Measurements from ENCODE around the gene CENPS.
"Not testable (repeated sequence)": the region's sequence is repeated elsewhere in the genome, so short reads cannot be mapped to it uniquely, and the experiment has no call there.

CENPS gene

GRCh38 chr1:10419351-10419750 lies 10.9 kb upstream of the CENPS start:
- DNase-seq (ENCODE audit: low read depth) = no peak

DNA sequence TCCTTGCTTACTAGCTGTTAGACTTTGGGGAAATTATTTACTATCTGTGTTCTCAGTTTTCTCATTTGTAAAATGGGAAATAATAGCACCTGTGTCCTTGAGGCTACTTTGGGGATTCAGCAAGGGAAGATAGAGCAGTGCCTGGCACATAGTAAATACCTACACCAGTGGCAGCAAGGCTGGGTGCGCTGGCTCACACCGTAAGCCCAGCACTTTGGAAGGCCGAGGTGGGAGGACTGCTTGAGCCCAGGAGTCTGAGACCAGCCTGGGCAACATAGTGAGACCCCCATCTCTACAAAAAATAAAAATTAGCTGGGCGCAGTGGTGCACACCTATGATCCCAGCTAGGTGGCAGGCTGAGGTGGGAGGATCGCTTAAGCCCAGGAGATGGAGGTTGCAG lies 8.6 kb upstream of the CENPS start:
- no peak for DNase-seq (ENCODE audit: low read depth)

GRCh38 chr1:10424034-10424433 lies 6.2 kb upstream of the CENPS start:
- DNase-seq (ENCODE audit: low read depth) = peak; percentile 32

GRCh38 chr1:10424651-10425050 lies 5.6 kb upstream of the CENPS start:
- DNase-seq (ENCODE audit: low read depth) = no peak

DNA sequence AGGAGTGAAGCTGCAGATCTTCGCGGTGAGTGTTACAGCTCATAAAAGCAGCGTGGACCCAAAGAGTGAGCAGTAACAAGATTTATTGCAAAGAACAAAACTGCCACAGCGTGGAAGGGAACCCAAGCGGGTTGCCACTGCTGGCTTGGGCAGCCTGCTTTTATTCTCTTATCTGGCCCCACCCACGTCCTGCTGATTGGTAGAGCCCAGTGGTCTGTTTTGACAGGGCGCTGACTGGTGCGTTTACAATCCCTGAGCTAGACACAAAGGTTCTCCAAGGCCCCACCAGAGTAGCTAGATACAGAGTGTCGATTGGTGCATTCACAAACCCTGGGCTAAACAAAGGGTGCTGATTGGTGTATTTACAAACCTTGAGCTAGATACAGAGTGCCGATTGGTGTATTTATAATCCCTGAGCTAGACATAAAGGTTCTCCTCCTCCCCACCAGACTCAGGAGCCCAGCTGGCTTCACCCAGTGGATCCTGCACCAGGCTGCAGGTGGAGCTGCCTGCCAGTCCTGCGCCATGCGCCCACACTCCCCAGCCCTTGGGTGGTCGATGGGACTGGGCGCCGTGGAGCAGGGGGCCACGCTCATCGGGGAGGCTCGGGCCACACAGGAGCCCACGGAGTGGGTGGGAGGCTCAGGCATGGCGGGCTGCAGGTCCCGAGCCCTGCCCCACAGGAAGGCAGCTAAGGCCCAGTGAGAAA lies 4.3 kb upstream of the CENPS start:
- DNase-seq (ENCODE audit: low read depth) = not testable (repeated sequence)

- DNase-seq (ENCODE audit: low read depth) = not testable (repeated sequence)
These were observed 3.7 kb upstream of the CENPS start for GRCh38 chr1:10426535-10426848.

GRCh38 chr1:10428984-10429383 lies 1.2 kb upstream of the CENPS start:
- DNase-seq (ENCODE audit: low read depth) = no peak

- DNase-seq (ENCODE audit: low read depth) = no peak
These were observed 391 bp upstream of the CENPS start for GRCh38 chr1:10429868-10430215.

- DNase-seq (ENCODE audit: low read depth) = peak; percentile 14
These were observed 967 bp downstream of the CENPS start for GRCh38 chr1:10431070-10431730.

DNA sequence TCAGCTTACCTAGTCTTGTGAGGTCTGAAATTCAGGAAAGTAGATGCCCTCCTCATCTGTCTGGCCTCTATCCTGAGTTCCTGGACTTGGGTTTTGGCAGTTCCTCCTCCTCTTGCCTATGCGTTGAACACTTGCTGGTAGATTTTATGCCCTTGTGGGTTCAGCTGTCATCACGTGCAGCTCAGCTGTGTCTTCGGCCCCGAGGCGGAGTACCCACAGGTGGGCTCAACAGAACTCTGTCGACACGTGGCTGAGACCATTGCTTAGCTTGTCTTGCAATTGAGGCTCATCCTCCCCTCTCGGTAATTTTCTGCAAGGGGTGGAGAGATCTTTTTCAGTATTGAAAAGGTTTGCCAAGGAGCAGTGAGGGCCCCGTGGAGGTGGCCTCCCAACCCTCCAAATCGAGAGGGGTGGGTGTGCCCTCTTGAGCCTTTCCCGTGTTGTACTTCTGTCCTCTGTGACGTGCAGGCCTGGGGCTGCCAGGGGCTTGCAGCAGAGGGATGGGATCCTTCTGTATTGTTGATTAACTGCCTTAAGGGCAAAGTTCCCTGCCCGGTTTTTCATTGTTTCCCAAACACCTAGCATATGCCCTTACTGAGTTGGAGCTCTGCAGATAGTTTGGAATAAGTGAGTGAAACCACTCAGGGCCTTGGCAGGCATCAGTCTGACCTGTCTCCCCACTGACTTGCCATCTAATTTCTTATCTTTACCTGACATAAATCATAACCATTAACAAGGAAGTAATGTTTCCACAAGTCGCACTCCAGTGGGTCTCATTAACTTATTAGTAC lies 2.9 kb downstream of the CENPS start:
- no peak for DNase-seq (ENCODE audit: low read depth)

GRCh38 chr1:10433790-10434189 lies 3.6 kb downstream of the CENPS start:
- DNase-seq (ENCODE audit: low read depth) = no peak

DNA sequence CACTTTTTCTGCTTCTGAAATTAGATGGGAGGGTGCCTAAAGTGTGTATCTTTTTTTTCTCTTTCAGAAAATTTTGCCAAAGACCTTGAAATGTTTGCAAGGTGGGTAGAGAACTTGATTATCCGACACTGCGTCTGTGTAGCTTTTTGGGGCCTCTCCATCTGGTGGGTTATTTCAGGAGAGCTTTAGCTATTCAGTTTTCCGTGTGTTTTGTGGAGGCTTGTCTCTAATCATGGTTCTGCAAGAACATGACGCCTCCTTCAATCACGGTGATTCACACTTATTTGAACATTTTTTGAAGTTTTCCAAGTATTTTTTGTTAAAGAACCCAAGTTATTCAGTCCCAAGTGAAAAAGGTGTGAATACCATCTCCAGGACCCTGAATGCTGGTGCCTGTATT lies 4.4 kb downstream of the CENPS start:
- DNase-seq (ENCODE audit: low read depth) = no peak

GRCh38 chr1:10437052-10437451 lies 6.8 kb downstream of the CENPS start:
- no peak for DNase-seq (ENCODE audit: low read depth)

DNA sequence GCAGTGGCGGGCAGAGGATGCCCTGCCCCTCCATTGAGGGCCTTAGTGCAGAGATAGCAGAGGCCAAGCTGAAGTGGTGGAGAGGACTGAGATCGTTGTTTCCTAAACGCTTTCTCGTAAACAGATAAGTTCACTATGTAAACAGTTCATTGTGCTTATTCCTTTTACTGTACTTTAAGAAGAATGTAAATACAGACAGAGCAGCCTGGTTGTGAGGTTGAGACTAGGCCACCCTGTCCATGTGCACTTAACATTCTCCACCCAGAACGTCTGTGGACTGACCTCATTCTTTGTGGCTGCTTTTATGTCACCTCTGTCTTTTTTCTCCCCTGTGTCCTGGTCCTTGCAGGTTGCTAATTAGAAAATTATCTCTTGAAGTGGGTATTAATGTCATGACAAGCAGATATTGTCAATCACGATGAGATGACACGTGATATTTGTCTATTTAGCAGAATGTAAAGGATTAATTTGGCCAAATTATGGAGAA lies 8.5 kb downstream of the CENPS start:
- no peak for DNase-seq (ENCODE audit: low read depth)

DNA sequence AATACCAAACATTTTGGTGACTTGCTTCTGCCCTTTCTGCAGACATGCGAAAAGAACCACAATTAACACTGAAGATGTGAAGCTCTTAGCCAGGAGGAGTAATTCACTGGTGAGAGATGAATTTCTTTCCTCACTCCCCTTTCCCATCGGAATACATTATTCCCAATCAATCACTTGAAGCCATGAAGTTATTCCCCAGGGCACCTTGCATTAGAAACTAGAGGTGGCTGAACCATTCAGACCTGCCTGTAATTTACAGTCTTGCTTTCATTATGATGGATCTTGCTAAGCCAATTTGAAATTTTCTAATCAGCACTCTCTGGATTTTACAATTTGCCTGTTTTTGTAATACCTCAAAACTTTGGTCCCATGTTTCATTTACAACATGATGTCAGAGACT lies 10.1 kb downstream of the CENPS start:
- DNase-seq (ENCODE audit: low read depth) = no peak

GRCh38 chr1:10440794-10441193 lies 10.6 kb downstream of the CENPS start:
- DNase-seq (ENCODE audit: low read depth) = no peak

GRCh38 chr1:10444248-10444647 lies 14.0 kb downstream of the CENPS start:
- no peak for DNase-seq (ENCODE audit: low read depth)

GRCh38 chr1:10444795-10445397 lies 14.7 kb downstream of the CENPS start:
- DNase-seq (ENCODE audit: low read depth) = no peak

DNA sequence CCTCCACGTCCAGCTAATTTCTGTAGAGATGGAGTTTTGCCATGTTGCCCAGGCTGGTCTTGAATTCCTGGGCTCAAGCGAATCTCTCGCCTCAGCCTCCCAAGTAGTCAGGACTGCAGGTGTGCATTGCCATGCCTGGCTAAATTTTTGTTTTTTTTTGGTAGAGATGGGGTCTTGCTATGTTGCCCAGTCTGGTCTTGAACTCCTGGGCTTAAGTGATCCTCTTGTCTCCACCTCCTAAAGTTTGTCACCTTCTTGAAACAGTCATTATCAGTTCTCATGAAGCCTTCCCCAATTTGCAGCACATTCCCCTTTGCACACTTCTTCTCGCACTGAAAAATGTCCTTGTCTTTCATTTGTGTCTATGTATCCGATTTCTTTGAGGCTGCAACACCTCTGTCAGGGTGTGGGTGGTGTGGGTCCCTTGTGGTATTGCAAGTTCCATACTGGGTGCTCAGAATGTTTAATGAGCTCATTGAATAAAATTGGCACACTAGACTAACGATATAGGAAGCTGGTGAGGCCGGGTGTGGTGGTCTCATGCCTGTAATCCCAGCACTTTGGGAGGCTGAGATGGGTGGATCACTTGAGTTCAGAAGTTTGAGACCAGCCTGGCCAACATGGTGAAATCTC lies 16.7 kb downstream of the CENPS start:
- no peak for DNase-seq (ENCODE audit: low read depth)

- DNase-seq (ENCODE audit: low read depth) = no peak
These were observed 19.5 kb downstream of the CENPS start, which contains the start of gene CORT for GRCh38 chr1:10449751-10450150. Gene CORT, plus strand, starts transcription at chr1:10450031. Its CDS starts 193 bp downstream, at chr1:10450224.

DNA sequence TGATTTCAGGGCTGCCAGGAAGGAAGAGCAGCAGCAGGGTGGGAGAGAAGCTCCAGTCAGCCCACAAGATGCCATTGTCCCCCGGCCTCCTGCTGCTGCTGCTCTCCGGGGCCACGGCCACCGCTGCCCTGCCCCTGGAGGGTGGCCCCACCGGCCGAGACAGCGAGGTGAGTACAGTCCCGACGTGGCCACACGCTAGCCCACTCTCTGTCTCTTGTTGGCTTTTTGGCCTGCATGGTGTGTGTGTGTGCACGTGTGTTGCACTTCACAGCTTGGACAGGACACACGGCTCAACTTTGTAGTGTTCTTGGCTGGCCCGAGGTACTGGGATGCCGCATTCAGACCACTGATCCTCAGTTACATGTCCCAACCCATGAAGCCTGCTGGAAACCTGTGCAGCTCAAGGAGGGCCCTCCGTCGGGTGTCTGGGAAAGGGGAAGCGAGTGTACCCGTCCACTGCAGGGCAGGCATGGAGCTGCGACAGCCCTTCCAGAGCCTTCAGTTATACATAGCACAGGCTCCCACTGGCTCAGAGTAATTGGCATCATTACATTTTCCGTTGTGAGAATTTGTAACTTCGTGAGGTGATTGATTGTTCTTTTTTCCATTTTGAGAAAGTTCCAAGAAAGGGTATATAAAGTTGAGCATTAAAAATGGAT lies 20.1 kb downstream of the CENPS start:
- no peak for DNase-seq (ENCODE audit: low read depth)

DNA sequence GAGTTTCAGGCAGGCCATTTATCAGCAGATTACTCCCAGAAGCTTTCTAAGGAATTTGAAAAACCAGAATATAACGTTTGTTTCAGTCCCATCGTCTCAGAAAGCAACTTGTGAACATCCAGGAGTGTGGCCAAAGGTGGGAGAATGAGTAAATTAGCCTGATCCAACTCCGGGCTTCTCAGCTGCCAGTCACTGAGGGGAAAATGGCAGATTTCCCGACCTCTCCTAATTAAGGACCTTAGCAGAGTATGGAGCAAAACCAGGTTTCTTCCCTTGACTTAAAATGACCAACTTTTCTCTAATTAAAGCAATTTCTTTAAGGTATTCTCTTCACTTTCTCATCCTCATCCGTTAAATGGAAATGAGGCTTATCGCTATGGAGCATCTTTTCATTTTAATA lies 20.6 kb downstream of the CENPS start:
- DNase-seq (ENCODE audit: low read depth) = no peak
